ENCODE data around the gene WDFY3.

GRCh38 chr4:84916227-84916626 lies 50.3 kb downstream of the WDFY3 start:
- TF ChIP-seq CTCF (IDR thresholded peaks at IDR 0.05), result no peak
- TF ChIP-seq POLR2A (IDR thresholded peaks at IDR 0.05), result no peak

All from Peyer's patch (tissue), 4 donors.